ENCODE results near the gene CSF3R.

The CSF3R gene

GRCh38 chr1:36520056-36520455, 37.3 kb upstream of the CSF3R start:
- TF ChIP-seq GABPA (IDR thresholded peaks at IDR 0.05; ENCODE audit: low read depth), result no peak
- TF ChIP-seq POLR2AphosphoS5 (IDR thresholded peaks at IDR 0.05; ENCODE audit: low read depth), result no peak
- no peak for TF ChIP-seq SPI1 (IDR thresholded peaks at IDR 0.05; ENCODE audit: borderline replicate concordance, low read depth)
- no peak for TF ChIP-seq REST (IDR thresholded peaks at IDR 0.05; ENCODE audit: insufficient replicate concordance, low read depth)
- no peak for TF ChIP-seq CTCF (IDR thresholded peaks at IDR 0.05; ENCODE audit: insufficient read depth, low read length)
- Histone ChIP-seq H3K4me3 (replicated peaks; ENCODE audit: insufficient read depth, low read length) (no peak overlapping the region), H3K27me3 (ENCODE audit: insufficient read depth, poor library complexity, severe bottlenecking) (no peaks in the 10 kb centered on the region), H3K27ac (replicated peaks) (no peak overlapping the region)
- no peak for DNase-seq (ENCODE audit: low read depth in 1 of 2, low spot score in 1 of 2)

- H3K27ac ChIP-seq (replicated peaks), result no peak overlapping the region
- TF ChIP-seq CTCF (IDR thresholded peaks at IDR 0.05; ENCODE audit: insufficient read depth, low read length), result no peak
- TF ChIP-seq REST (IDR thresholded peaks at IDR 0.05; ENCODE audit: insufficient replicate concordance, low read depth), result no peak
- TF ChIP-seq SPI1 (IDR thresholded peaks at IDR 0.05; ENCODE audit: borderline replicate concordance, low read depth), result peak; percentile 34; the same call in 1 of the 2 replicates
- no peak for TF ChIP-seq POLR2AphosphoS5 (IDR thresholded peaks at IDR 0.05; ENCODE audit: low read depth)
- no peak for TF ChIP-seq GABPA (IDR thresholded peaks at IDR 0.05; ENCODE audit: low read depth)
- no peak overlapping the region for H3K4me3 ChIP-seq (replicated peaks; ENCODE audit: insufficient read depth, low read length)
- peak; percentile 54 to 76 for DNase-seq (ENCODE audit: low read depth in 1 of 2, low spot score in 1 of 2)
- H3K27me3 ChIP-seq (ENCODE audit: insufficient read depth, poor library complexity, severe bottlenecking), result no peaks in the 10 kb centered on the region
These were observed 34.5 kb upstream of the CSF3R start for GRCh38 chr1:36517011-36517771.

- Histone ChIP-seq H3K27ac (replicated peaks) (no peak overlapping the region), H3K4me3 (replicated peaks; ENCODE audit: insufficient read depth, low read length) (no peak overlapping the region), H3K27me3 (ENCODE audit: insufficient read depth, poor library complexity, severe bottlenecking) (no peaks in the 10 kb centered on the region)
- peak; percentile 89 for TF ChIP-seq CTCF (IDR thresholded peaks at IDR 0.05; ENCODE audit: insufficient read depth, low read length)
- no peak for TF ChIP-seq SPI1 (IDR thresholded peaks at IDR 0.05; ENCODE audit: borderline replicate concordance, low read depth)
- peak; percentile 51 to 58 for DNase-seq (ENCODE audit: low read depth in 1 of 2, low spot score in 1 of 2)
These were observed 33.8 kb upstream of the CSF3R start for GRCh38 chr1:36516372-36517010.
